K562 (cell line): Measurements from ENCODE around the gene GTPBP1. TPM values are rescaled to one million over a fixed set of nuclear protein-coding genes. Genes with fewer than 3 reads are reported as not detected.

Experiments
- ARNT ChIP-seq, 2 experiments: fragments of 450-650 bp; IDR thresholded peaks; 2 replicates each; pipeline ENCODE4 v1.6.1; 2016; ENCODE audit warnings: mild to moderate bottlenecking in 1 of 2
- CHCHD3 ChIP-seq: fragments of 250-450 bp; sonication (Bioruptor Pico); IDR thresholded peaks from 2 replicates; pipeline ENCODE4 v2.1.2; 2022; ENCODE audit warnings: mild to moderate bottlenecking
- ETV1 ChIP-seq: fragments of 450-650 bp; conservative IDR thresholded peaks from 2 replicates; pipeline ENCODE4 v1.6.1; 2016; ENCODE audit warnings: missing genetic modification characterization, control low read depth, low read depth, missing compliant biosample characterization
- KDM4B ChIP-seq, 2 experiments: fragments of 450-650 bp in 1 of 2; sonication (generic) in 1 of 2; IDR thresholded peaks; 2 replicates each; pipeline ENCODE4 v1.6.1; 2016 to 2017; ENCODE audit warnings: borderline replicate concordance in 2 of 2, antibody characterized with exemption in 1 of 2, low read depth in 1 of 2, mild to moderate bottlenecking in 1 of 2
- NCOR1 ChIP-seq: fragments of 450-650 bp; IDR thresholded peaks from 2 replicates; pipeline ENCODE4 v1.6.1; 2016; ENCODE audit warnings: mild to moderate bottlenecking, moderate library complexity
- NR2C2 ChIP-seq, 2 experiments: fragments of 200-800 bp in 1 of 2; sonication (Bioruptor generic) in 1 of 2; sonication (generic) in 1 of 2; formaldehyde crosslinking in 1 of 2; IDR thresholded peaks; 2 replicates each; pipeline versions ENCODE4 v1.6.1 to v1.8.0; 2016 to 2022; ENCODE audit warnings: mild to moderate bottlenecking in 1 of 2, missing compliant biosample characterization in 1 of 2, missing genetic modification characterization in 1 of 2, missing genetic modification reagents in 1 of 2
- NUFIP1 ChIP-seq: fragments of 450-650 bp; IDR thresholded peaks from 2 replicates; pipeline ENCODE4 v1.6.1; 2018; ENCODE audit not compliant: partially characterized antibody
- SMAD4 ChIP-seq: fragments of 250-450 bp; sonication (Bioruptor Pico); conservative IDR thresholded peaks from 2 replicates; pipeline ENCODE4 v1.8.0; 2021; ENCODE audit warnings: inconsistent platforms, mild to moderate bottlenecking, moderate library complexity
- ZBTB8A ChIP-seq: fragments of 450-650 bp; IDR thresholded peaks from 2 replicates; pipeline ENCODE4 v1.6.1; 2018; ENCODE audit warnings: mild to moderate bottlenecking, moderate library complexity; ENCODE audit not compliant: partially characterized antibody
- ZC3H4 ChIP-seq: sonication (generic); formaldehyde crosslinking; IDR thresholded peaks from 2 replicates; pipeline ENCODE4 v1.9.0; 2021; ENCODE audit warnings: missing genetic modification reagents, borderline replicate concordance
- ZNF143 ChIP-seq: sonication (generic); formaldehyde crosslinking; IDR thresholded peaks from 2 replicates; pipeline ENCODE4 v1.9.0; 2022; ENCODE audit warnings: mild to moderate bottlenecking, missing genetic modification reagents
- ZNF780A ChIP-seq: fragments of 250-450 bp; sonication (Bioruptor Pico); IDR thresholded peaks from 2 replicates; pipeline ENCODE4 v1.5.0; 2021; ENCODE audit warnings: mild to moderate bottlenecking
- ZZZ3 ChIP-seq: fragments of 450-650 bp; IDR thresholded peaks from 2 replicates; pipeline ENCODE4 v1.6.1; 2016; ENCODE audit warnings: antibody characterized with exemption, mild to moderate bottlenecking, moderate library complexity
- polyA plus RNA-seq, 8 experiments: library from polyadenylated mRNA; depleted of rRNA in 4 of 8; stranded (reverse) in 5 of 8; unstranded in 3 of 8; fragments of >200 nt; fragmentation: Nextera tagmentation in 2 of 8; fragmentation: Illumina TruSeq in 1 of 8; extraction: Ambion mirVana in 2 of 8; extraction: Trizol in 1 of 8; gene quantifications; 2 replicates each; pipeline versions ENCODE4 v1.2.1 to v1.2.3, GENCODE V29; 2011 to 2014; ENCODE audit warnings: inconsistent platforms in 1 of 8, missing spikeins in 1 of 8
- total RNA-seq, 7 experiments: library from RNA; depleted of rRNA in 6 of 7; stranded (reverse); fragments of >200 nt in 6 of 7; fragmentation: Illumina TruSeq in 2 of 7; extraction: Trizol in 2 of 7; gene quantifications; 2 replicates each; pipeline versions ENCODE4 v1.2.1 to v1.2.3, GENCODE V29; 2011 to 2021; ENCODE audit warnings: low replicate concordance in 1 of 7
- TF ChIP-seq, protein P1 (sequence below): sonication (generic); formaldehyde crosslinking; IDR thresholded peaks from 2 replicates; pipeline ENCODE4 v1.8.1; 2023; ENCODE audit warnings: mild to moderate bottlenecking, missing genetic modification reagents, moderate library complexity
- TF ChIP-seq, protein P2 (sequence below): fragments of 450-650 bp; formaldehyde crosslinking; IDR thresholded peaks from 2 replicates; pipeline ENCODE4 v1.4.0; 2020; ENCODE audit warnings: mild to moderate bottlenecking, mixed read lengths
- TF ChIP-seq, protein P3 (sequence below): fragments of 450-650 bp; IDR thresholded peaks from 2 replicates; pipeline ENCODE4 v1.6.1; 2016; ENCODE audit warnings: borderline replicate concordance
- TF ChIP-seq, protein P4 (sequence below), 2 experiments: fragments of 450-650 bp; conservative IDR thresholded peaks; 2 replicates each; pipeline ENCODE4 v1.6.1; 2017; ENCODE audit warnings: mild to moderate bottlenecking in 2 of 2, moderate library complexity in 2 of 2
- TF ChIP-seq, protein P5 (sequence below): fragments of 200-400 bp; formaldehyde crosslinking; IDR thresholded peaks from 2 replicates; pipeline ENCODE4 v1.6.1; 2017; ENCODE audit warnings: mild to moderate bottlenecking, low read depth, low read length, moderate library complexity

GTPBP1 gene
- total and polyA plus RNA-seq, 9 of the 15 experiments (the other 6 are each of a cell fraction or from before 2014, with no cell fraction given) = 0.83 to 53.2 (median 23.3) TPM

DNA sequence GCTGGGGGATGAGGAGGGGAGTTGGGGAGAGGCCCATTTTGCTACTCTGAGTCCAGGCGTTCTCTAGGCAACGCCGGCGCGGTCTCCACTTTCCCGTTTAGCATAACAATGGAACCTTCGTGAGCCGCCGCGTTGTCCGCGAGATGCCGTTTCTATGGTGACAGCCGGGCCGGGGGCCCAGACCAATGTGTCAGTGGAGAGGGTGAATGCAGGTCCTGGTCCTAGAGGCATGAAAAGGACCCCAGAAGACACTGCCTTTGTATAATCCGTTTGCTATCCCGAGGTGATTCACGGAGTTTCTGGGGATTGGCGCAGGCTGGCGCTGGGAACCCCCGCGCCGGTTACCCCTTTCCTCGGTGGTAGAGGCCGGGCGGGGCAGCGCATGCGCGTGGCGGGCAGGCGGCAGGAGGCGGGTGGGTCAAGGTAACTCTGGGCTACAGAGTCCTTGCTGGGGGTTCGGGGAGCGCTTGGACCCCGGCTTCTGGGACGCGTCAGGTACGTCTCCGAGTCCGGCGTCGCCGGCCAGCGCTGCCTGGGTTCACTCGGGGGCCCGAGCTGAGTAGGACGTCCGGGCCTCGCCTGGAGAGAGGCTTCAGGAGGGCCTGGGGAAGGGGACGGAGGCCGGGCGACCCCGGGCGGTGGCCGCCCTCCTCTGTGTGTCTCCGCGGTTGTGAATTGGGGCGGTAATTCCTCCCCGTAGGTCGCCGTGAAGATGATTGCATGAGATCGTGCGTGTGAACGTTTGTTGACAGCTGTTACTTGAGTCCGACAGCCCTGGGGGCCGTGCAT lies 49.3 kb upstream of the GTPBP1 start, which contains the start of the genes CBY1 and FAM227A (continued):
- TF ChIP-seq ZZZ3 (no peak), CHCHD3 (no peak), KDM4B (IDR thresholded peaks at IDR 0.05; ENCODE audit: borderline replicate concordance in 2 of 2, low read depth in 1 of 2) (no peak), ETV1 (tag) (no peak), NUFIP1 (no peak), ZC3H4 (CRISPR knock-in tag) (no peak; the same call in 1 of the 2 replicates), ZBTB8A (no peak), ZNF780A (CRISPR knock-in tag) (no peak), ARNT (IDR thresholded peaks at IDR 0.05) (no peak), NR2C2 (CRISPR knock-in tag; IDR thresholded peaks at IDR 0.05) (no peak), NR2C2 (tag; IDR thresholded peaks at IDR 0.05) (peak; percentile 22; the same call in 1 of the 2 replicates), SMAD4 (CRISPR knock-in tag) (no peak), ZNF143 (CRISPR knock-in tag) (no peak), NCOR1 (no peak)
- TF ChIP-seq, protein P1, sequence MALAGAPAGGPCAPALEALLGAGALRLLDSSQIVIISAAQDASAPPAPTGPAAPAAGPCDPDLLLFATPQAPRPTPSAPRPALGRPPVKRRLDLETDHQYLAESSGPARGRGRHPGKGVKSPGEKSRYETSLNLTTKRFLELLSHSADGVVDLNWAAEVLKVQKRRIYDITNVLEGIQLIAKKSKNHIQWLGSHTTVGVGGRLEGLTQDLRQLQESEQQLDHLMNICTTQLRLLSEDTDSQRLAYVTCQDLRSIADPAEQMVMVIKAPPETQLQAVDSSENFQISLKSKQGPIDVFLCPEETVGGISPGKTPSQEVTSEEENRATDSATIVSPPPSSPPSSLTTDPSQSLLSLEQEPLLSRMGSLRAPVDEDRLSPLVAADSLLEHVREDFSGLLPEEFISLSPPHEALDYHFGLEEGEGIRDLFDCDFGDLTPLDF (CRISPR knock-in tag) = no peak
- TF ChIP-seq, protein P2, sequence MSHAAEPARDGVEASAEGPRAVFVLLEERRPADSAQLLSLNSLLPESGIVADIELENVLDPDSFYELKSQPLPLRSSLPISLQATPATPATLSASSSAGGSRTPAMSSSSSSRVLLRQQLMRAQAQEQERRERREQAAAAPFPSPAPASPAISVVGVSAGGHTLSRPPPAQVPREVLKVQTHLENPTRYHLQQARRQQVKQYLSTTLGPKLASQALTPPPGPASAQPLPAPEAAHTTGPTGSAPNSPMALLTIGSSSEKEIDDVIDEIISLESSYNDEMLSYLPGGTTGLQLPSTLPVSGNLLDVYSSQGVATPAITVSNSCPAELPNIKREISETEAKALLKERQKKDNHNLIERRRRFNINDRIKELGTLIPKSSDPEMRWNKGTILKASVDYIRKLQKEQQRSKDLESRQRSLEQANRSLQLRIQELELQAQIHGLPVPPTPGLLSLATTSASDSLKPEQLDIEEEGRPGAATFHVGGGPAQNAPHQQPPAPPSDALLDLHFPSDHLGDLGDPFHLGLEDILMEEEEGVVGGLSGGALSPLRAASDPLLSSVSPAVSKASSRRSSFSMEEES (CRISPR knock-in tag) = no peak
- TF ChIP-seq, protein P3, sequence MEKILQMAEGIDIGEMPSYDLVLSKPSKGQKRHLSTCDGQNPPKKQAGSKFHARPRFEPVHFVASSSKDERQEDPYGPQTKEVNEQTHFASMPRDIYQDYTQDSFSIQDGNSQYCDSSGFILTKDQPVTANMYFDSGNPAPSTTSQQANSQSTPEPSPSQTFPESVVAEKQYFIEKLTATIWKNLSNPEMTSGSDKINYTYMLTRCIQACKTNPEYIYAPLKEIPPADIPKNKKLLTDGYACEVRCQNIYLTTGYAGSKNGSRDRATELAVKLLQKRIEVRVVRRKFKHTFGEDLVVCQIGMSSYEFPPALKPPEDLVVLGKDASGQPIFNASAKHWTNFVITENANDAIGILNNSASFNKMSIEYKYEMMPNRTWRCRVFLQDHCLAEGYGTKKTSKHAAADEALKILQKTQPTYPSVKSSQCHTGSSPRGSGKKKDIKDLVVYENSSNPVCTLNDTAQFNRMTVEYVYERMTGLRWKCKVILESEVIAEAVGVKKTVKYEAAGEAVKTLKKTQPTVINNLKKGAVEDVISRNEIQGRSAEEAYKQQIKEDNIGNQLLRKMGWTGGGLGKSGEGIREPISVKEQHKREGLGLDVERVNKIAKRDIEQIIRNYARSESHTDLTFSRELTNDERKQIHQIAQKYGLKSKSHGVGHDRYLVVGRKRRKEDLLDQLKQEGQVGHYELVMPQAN = peak; percentile 57; the same call in 1 of the 2 replicates
- TF ChIP-seq, protein P4, sequence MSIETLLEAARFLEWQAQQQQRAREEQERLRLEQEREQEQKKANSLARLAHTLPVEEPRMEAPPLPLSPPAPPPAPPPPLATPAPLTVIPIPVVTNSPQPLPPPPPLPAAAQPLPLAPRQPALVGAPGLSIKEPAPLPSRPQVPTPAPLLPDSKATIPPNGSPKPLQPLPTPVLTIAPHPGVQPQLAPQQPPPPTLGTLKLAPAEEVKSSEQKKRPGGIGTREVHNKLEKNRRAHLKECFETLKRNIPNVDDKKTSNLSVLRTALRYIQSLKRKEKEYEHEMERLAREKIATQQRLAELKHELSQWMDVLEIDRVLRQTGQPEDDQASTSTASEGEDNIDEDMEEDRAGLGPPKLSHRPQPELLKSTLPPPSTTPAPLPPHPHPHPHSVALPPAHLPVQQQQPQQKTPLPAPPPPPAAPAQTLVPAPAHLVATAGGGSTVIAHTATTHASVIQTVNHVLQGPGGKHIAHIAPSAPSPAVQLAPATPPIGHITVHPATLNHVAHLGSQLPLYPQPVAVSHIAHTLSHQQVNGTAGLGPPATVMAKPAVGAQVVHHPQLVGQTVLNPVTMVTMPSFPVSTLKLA (conservative IDR thresholded peaks at IDR 0.05) = peak; percentile 71 to 77; a peak in 3 of 4 replicates
- TF ChIP-seq, protein P5, sequence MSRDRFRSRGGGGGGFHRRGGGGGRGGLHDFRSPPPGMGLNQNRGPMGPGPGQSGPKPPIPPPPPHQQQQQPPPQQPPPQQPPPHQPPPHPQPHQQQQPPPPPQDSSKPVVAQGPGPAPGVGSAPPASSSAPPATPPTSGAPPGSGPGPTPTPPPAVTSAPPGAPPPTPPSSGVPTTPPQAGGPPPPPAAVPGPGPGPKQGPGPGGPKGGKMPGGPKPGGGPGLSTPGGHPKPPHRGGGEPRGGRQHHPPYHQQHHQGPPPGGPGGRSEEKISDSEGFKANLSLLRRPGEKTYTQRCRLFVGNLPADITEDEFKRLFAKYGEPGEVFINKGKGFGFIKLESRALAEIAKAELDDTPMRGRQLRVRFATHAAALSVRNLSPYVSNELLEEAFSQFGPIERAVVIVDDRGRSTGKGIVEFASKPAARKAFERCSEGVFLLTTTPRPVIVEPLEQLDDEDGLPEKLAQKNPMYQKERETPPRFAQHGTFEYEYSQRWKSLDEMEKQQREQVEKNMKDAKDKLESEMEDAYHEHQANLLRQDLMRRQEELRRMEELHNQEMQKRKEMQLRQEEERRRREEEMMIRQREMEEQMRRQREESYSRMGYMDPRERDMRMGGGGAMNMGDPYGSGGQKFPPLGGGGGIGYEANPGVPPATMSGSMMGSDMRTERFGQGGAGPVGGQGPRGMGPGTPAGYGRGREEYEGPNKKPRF = no peak
